Stimulated activated CD8-positive, alpha-beta memory T cell treated with anti-CD3 and anti-CD28 coated beads, Interleukin-15, amount 100 ng/mL, for 24 hours (primary cell): Measurements from ENCODE around the gene TBXAS1.

Source experiments
- DNase-seq: peaks from one replicate; pipeline ENCODE4 v3.0.0-alpha.2; 2020; ENCODE audit warnings: low read depth

Gene TBXAS1

GRCh38 chr7:139829025-139829774, at the start of gene TBXAS1:
Gene TBXAS1 (plus strand): TSS chr7:139829264. CDS start chr7:139829391, 127 bp downstream.
- DNase-seq: no peak

- no peak for DNase-seq
Measured at GRCh38 chr7:139782932-139783331, 46.1 kb upstream of the TBXAS1 start.

GRCh38 chr7:139783647-139784385, 45.2 kb upstream of the TBXAS1 start:
- DNase-seq: no peak

- no peak for DNase-seq
Measured at GRCh38 chr7:139784648-139785047, 44.4 kb upstream of the TBXAS1 start.

- DNase-seq: no peak
Measured at GRCh38 chr7:139791316-139791715, 37.7 kb upstream of the TBXAS1 start.

GRCh38 chr7:139797607-139798006, 31.5 kb upstream of the TBXAS1 start:
- no peak for DNase-seq

- DNase-seq: no peak
Measured at GRCh38 chr7:139798221-139798620, 30.8 kb upstream of the TBXAS1 start.

- DNase-seq: no peak
Measured at GRCh38 chr7:139798892-139799291, 30.2 kb upstream of the TBXAS1 start.

- no peak for DNase-seq
Measured at GRCh38 chr7:139799586-139799985, 29.5 kb upstream of the TBXAS1 start.

- no peak for DNase-seq
Measured at GRCh38 chr7:139804571-139804970, 24.5 kb upstream of the TBXAS1 start.

- DNase-seq: no peak
Measured at GRCh38 chr7:139807009-139807408, 22.1 kb upstream of the TBXAS1 start.

GRCh38 chr7:139808427-139808826, 20.6 kb upstream of the TBXAS1 start:
- no peak for DNase-seq

- DNase-seq: no peak
Measured at GRCh38 chr7:139808846-139809442, 20.1 kb upstream of the TBXAS1 start.

GRCh38 chr7:139811066-139811465, 18.0 kb upstream of the TBXAS1 start:
- DNase-seq: no peak

GRCh38 chr7:139813151-139813550, 15.9 kb upstream of the TBXAS1 start:
- DNase-seq: no peak

- no peak for DNase-seq
Measured at GRCh38 chr7:139813689-139814088, 15.4 kb upstream of the TBXAS1 start.

GRCh38 chr7:139817249-139817648, 11.8 kb upstream of the TBXAS1 start:
- no peak for DNase-seq

- no peak for DNase-seq
Measured at GRCh38 chr7:139820089-139820488, 9.0 kb upstream of the TBXAS1 start.

- no peak for DNase-seq
Measured at GRCh38 chr7:139821349-139822105, 7.5 kb upstream of the TBXAS1 start.

GRCh38 chr7:139822855-139823254, 6.2 kb upstream of the TBXAS1 start:
- no peak for DNase-seq

- DNase-seq: no peak
Measured at GRCh38 chr7:139823959-139824521, 5.0 kb upstream of the TBXAS1 start.

- DNase-seq: no peak
Measured at GRCh38 chr7:139825666-139826290, 3.3 kb upstream of the TBXAS1 start.
